Keratinocyte (primary cell): ENCODE measurements around the gene SLC23A2. TPM values are rescaled to one million over a fixed set of nuclear protein-coding genes. Genes with fewer than 3 reads are reported as not detected.

ENCODE experiments used
- DNase-seq: peaks from one replicate; pipeline ENCODE4 v3.0.0-alpha.2; 2011; ENCODE audit warnings: low read depth, missing footprints, low spot score
- FAIRE-seq: peaks from 2 replicates; lab custom pipeline; 2011; peaks lifted over from hg19 to GRCh38; lab: Jason Lieb, UNC
- H2AFZ ChIP-seq: 2 replicates; pipeline ENCODE4 v1.6.0; 2012; ENCODE audit warnings: low read length, control low read depth, inconsistent platforms; ENCODE audit not compliant: control insufficient read depth
- H3K27ac ChIP-seq: 2 replicates; pipeline ENCODE4 v1.5.1; 2011; ENCODE audit warnings: low read length; ENCODE audit not compliant: control insufficient read depth, insufficient read depth
- H3K27me3 ChIP-seq: 3 replicates; pipeline ENCODE4 v1.6.0; 2011; ENCODE audit warnings: low read length; ENCODE audit not compliant: control insufficient read depth, insufficient read depth; ENCODE audit errors: extremely low read depth
- H3K36me3 ChIP-seq, 2 experiments: 2 replicates in 1 of 2; 3 replicates in 1 of 2; pipeline ENCODE4 v1.5.1; 2011; ENCODE audit warnings: low read length in 2 of 2, mild to moderate bottlenecking in 1 of 2; ENCODE audit not compliant: control insufficient read depth in 2 of 2, insufficient read depth in 2 of 2; ENCODE audit errors: extremely low read depth in 1 of 2
- H3K4me1 ChIP-seq: 3 replicates; pipeline ENCODE4 v1.5.1; 2011; ENCODE audit warnings: low read length; ENCODE audit not compliant: control insufficient read depth, insufficient read depth; ENCODE audit errors: extremely low read depth
- H3K4me2 ChIP-seq: 3 replicates; pipeline ENCODE4 v1.6.0; 2011; ENCODE audit warnings: low read depth, low read length; ENCODE audit not compliant: control insufficient read depth, insufficient read depth; ENCODE audit errors: extremely low read depth
- H3K4me3 ChIP-seq, 3 experiments: fragments of 200-600 bp in 1 of 3; sonication (generic) in 1 of 3; 2 replicates in 2 of 3; 3 replicates in 1 of 3; pipeline ENCODE4 v1.5.1; 2011 to 2016; ENCODE audit warnings: low read length in 3 of 3, mild to moderate bottlenecking in 3 of 3, control low read depth in 2 of 3, inconsistent platforms in 1 of 3, low read depth in 1 of 3, mixed read lengths in 1 of 3, mixed run types in 1 of 3, moderate library complexity in 1 of 3; ENCODE audit not compliant: control insufficient read depth in 2 of 3, insufficient read depth in 2 of 3; ENCODE audit errors: extremely low read depth in 1 of 3
- H3K79me2 ChIP-seq: 2 replicates; pipeline ENCODE4 v1.6.0; 2012; ENCODE audit warnings: low read length; ENCODE audit not compliant: control insufficient read depth, insufficient read depth
- H3K9ac ChIP-seq: 3 replicates; pipeline ENCODE4 v1.6.0; 2011; ENCODE audit warnings: low read length; ENCODE audit not compliant: control insufficient read depth, insufficient read depth; ENCODE audit errors: extremely low read depth
- H3K9me1 ChIP-seq: 3 replicates; pipeline ENCODE4 v1.6.0; 2011; ENCODE audit warnings: low read length; ENCODE audit not compliant: control insufficient read depth, insufficient read depth; ENCODE audit errors: extremely low read depth
- H3K9me3 ChIP-seq: 2 replicates; pipeline ENCODE4 v1.5.1; 2012; ENCODE audit warnings: low read depth, low read length; ENCODE audit not compliant: control insufficient read depth
- H4K20me1 ChIP-seq: 3 replicates; pipeline ENCODE4 v1.6.0; 2011; ENCODE audit warnings: low read length; ENCODE audit not compliant: control insufficient read depth, insufficient read depth; ENCODE audit errors: extremely low read depth
- CTCF ChIP-seq, 3 experiments: IDR thresholded peaks in 1 of 3; conservative IDR thresholded peaks in 1 of 3; optimal IDR thresholded peaks in 1 of 3; 2 replicates in 2 of 3; 3 replicates in 1 of 3; pipeline versions ENCODE3 to v1.5.1; 2011; ENCODE audit warnings: low read length in 3 of 3, mild to moderate bottlenecking in 3 of 3, moderate library complexity in 2 of 3, control low read depth in 1 of 3, inconsistent platforms in 1 of 3; ENCODE audit not compliant: insufficient read depth in 2 of 3; ENCODE audit errors: extremely low read depth in 1 of 3
- EZH2 ChIP-seq: IDR thresholded peaks from one replicate; pipeline ENCODE4 v1.6.1; 2012; ENCODE audit warnings: inconsistent platforms, mild to moderate bottlenecking, low read length, moderate library complexity
- dilution Hi-C: fragments of 300-500 bp; cut with MboI; formaldehyde crosslinking; loops from one replicate; pipeline ENCODE4 v1.7.0; 2020; ENCODE audit warnings: low sequenced_read_pairs; ENCODE audit not compliant: extremely low pct_ligation_motif_present
- polyA plus RNA-seq, 5 experiments: library from polyadenylated mRNA; depleted of rRNA in 3 of 5; stranded (reverse) in 3 of 5; stranded (forward) in 1 of 5; unstranded in 1 of 5; fragments of >200 nt; gene quantifications; 1 replicate in 1 of 5; 2 replicates in 3 of 5; 3 replicates in 1 of 5; pipeline versions ENCODE4 v1.2.1 to v1.2.3, GENCODE V29; 2011 to 2012; ENCODE audit warnings: missing spikeins in 2 of 5, low read depth in 1 of 5, low replicate concordance in 1 of 5

Gene SLC23A2
- polyA plus RNA-seq, 1 donor (not counting 4 experiments of a cell fraction or from before 2014, with no cell fraction given), result 13.4 TPM

GRCh38 chr20:4952229-4952628 is 49.1 kb downstream of the SLC23A2 start:
- Histone ChIP-seq H3K36me3 (peaks cover 0 to 2% of the 10 kb centered on the region in 2 experiments), H3K4me1 (peaks cover 19% of the 10 kb centered on the region), H3K27me3 (no peaks in the 10 kb centered on the region), H2AFZ (no peak overlapping the region), H3K9me1 (no peaks in the 10 kb centered on the region), H3K4me3 (no peak overlapping the region), H3K79me2 (peaks cover 2% of the 10 kb centered on the region), H3K4me2 (no peak overlapping the region), H3K9ac (no peak overlapping the region), H3K27ac (no peak overlapping the region), H3K9me3 (no peaks in the 10 kb centered on the region), H4K20me1 (no peaks in the 10 kb centered on the region)
- TF ChIP-seq EZH2 (no peak), CTCF (optimal IDR thresholded peaks at IDR 0.05 in 1 of 3, IDR thresholded peaks at IDR 0.05 in 1 of 3, conservative IDR thresholded peaks at IDR 0.05 in 1 of 3; ENCODE audit: extremely low read depth in 1 of 3, insufficient read depth in 2 of 3, low read length in 3 of 3) (no peak)
- no peak for DNase-seq
- FAIRE-seq, result no peak
- dilution Hi-C loops, result no loop called here

GRCh38 chr20:4951299-4951698 is 50.0 kb downstream of the SLC23A2 start:
- Histone ChIP-seq H3K9me3 (no peaks in the 10 kb centered on the region), H3K27me3 (no peaks in the 10 kb centered on the region), H3K9ac (peak overlapping the region; percentile 37), H3K4me1 (peaks cover 19% of the 10 kb centered on the region), H4K20me1 (no peaks in the 10 kb centered on the region), H3K36me3 (peaks cover 0 to 2% of the 10 kb centered on the region in 2 experiments), H3K79me2 (peaks cover 2% of the 10 kb centered on the region), H3K9me1 (no peaks in the 10 kb centered on the region), H2AFZ (peak overlapping the region; percentile 72), H3K4me2 (peak overlapping the region; percentile 77), H3K27ac (peak overlapping the region; percentile 68), H3K4me3 (no peak overlapping the region)
- no peak for TF ChIP-seq EZH2
- dilution Hi-C loops, result no loop called here
- FAIRE-seq (peak; percentile 89), DNase-seq (peak; percentile 77)

DNA sequence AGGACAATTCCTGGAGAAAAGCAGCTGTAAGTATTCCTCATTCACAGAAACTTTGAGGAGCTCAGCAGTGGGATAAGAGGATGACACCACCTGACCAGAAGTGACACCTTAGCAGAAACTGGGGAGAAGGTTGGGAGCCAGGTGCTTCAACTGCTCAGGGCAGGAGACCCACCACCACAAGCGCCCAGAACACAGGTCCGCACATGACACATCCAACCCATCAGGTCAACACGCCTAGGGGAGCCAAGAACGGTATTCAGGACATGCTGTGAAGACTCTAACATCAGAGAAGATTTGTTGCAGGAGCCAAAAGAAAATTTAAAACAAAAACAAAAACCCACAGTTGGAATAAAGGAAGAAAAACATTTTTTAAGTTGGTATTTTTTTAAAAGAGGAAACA is 50.5 kb downstream of the SLC23A2 start:
- Histone ChIP-seq H3K4me1 (peaks cover 19% of the 10 kb centered on the region), H3K9me3 (no peaks in the 10 kb centered on the region), H3K4me2 (peak overlapping the region; percentile 77), H3K27ac (peak overlapping the region; percentile 68), H3K9me1 (no peaks in the 10 kb centered on the region), H3K4me3 (no peak overlapping the region), H3K9ac (peak overlapping the region; percentile 37), H3K79me2 (peaks cover 2% of the 10 kb centered on the region), H2AFZ (no peak overlapping the region), H3K27me3 (no peaks in the 10 kb centered on the region), H3K36me3 (peaks cover 0 to 2% of the 10 kb centered on the region in 2 experiments), H4K20me1 (no peaks in the 10 kb centered on the region)
- TF ChIP-seq CTCF (optimal IDR thresholded peaks at IDR 0.05 in 1 of 3, IDR thresholded peaks at IDR 0.05 in 1 of 3, conservative IDR thresholded peaks at IDR 0.05 in 1 of 3; ENCODE audit: extremely low read depth in 1 of 3, insufficient read depth in 2 of 3, low read length in 3 of 3) (no peak), EZH2 (no peak)
- dilution Hi-C loops, result no loop called here
- DNase-seq, result no peak
- no peak for FAIRE-seq
